ENCODE results near the gene PSMC6.

Gene PSMC6

DNA sequence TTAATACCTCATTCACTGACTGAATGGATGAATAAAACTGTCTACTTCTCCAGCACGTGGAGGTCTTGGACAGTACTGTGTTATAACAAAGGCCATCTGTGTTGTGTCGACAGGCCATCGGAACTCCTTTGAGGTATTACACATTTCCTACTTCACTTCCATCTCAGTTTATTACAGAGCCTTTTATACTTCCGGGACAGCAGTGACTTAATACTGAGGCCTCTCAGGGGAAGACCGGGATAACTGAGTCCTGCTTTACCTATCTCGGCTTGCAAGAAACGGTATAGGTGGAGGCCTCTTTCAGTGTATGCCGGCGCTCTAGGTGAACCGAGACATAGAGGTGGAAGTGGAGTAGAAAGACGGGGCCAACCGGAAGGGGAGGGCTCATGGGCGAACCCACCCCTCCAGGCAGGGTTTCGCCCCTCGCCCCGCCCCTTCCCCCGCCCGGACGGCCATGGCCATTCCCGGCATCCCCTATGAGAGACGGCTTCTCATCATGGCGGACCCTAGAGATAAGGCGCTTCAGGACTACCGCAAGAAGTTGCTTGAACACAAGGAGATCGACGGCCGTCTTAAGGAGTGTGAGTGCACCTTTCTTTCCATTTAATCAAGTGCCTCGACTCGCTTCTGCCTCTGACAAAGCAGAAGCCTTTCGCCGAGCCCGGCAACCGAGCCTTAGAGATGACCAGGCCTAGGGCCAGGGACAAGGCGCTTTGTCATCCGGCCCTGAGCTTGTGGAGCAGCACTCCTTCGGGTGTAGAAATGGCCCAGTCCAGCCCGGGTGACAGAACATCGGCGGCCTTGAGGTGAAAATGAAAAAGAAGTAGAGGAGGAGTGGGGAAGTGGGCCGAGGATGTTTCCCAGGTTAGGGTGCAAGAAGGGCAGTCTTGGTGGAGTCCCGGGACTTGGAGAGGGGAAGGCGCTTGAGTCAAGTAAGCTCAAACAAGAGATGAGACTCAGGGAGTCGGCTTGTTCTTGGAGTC is at the start of gene PSMC6:
Gene PSMC6 (plus strand): TSS at position 477 of the 983 bp plus-strand sequence. CDS start 20 bp downstream, at position 497.
- peak; percentile 96 for DNase-seq (ENCODE audit: low spot score)

DNA sequence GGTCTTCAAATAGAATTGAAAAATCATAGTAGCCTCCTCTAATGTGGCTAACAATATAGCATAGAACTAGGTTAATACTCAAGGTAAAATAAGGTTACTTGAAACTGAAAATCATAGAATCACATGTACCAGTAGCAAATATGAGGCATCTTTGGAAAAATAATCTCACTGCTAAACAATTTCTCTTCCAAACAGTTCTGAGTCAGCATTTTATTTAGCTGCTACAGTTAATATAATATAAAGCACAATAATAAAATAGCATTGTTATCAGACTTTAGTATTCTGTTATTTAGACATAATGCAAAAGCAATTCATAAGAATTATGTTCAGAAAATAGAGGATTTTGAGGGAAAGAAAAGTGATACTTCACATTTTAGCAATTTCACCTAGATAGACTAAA is 46.7 kb upstream of the PSMC6 start:
- no peak for DNase-seq (ENCODE audit: low spot score)

DNA sequence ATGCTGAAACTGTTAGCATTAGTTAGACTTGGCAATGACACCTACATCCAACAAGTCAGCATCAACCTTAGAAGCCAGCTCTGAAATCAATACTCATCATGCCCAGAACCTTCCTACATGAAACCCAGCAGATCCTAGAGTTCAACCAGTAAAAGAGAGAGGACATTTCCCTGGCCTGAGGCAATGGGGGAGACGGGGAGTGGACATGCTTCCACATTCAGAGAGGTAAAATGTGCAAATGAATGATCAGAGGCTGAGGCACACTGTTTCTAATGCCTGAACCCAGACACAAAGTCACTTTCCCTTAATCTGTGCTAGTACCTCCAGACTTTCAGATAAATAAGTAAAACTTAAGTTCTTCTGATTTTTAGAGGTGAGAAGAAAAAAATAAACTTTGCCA is 46.2 kb upstream of the PSMC6 start:
- DNase-seq (ENCODE audit: low spot score) = no peak

DNA sequence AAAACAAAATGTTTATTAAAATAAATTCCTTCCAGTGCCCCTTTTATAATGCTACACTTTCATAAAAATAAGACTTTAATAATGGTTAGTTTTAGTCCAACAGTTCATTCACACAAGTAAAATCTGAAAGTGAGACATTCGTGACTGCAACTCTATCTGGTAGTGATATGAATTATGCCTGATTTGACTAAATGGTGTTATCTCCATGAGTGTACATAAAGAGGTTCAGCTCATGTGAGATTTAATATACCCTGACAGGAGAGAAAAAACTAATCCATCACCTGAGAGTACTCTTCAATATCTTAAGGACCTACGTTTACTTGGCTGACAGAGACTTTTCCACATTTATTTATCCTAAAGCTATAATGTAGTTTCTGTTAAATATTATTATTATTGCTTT is 45.7 kb upstream of the PSMC6 start:
- DNase-seq (ENCODE audit: low spot score) = no peak

DNA sequence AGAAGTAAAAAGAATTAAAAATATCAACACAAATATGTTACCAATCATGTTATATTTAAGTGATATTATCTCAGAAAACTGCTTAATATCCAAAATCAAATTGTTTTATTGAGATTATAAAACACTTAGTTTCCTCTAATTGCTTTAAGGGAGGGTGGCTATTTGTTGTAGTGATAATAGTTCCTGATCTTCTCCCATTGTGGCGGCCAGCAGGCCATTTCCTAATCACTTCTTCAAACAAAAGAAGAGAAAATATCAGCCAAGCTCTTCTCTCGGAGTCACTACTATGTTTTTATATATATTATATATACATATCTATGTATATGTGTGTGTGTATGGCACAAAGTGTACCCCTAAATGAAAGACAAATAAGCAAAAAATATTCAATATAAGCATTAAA is 43.1 kb upstream of the PSMC6 start:
- no peak for DNase-seq (ENCODE audit: low spot score)

DNA sequence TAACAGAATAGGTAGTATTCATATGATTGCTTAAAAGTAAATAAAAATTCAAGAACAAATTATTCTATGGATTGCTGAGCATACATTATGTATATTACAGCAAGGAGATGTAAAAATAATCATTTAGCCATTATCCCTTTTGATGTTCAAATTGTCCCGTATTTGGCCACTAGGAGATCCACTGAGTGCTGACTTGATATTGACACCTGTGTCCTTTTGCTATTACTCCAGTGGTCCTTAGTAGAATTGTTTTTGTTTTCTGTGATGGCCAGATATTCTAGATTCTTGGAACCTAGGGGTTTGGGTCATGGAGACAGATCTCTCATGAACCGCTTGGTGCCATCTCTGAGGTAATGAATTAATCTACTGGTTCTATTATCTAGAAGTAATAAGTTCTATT is 28.4 kb upstream of the PSMC6 start:
- DNase-seq (ENCODE audit: low spot score) = no peak

DNA sequence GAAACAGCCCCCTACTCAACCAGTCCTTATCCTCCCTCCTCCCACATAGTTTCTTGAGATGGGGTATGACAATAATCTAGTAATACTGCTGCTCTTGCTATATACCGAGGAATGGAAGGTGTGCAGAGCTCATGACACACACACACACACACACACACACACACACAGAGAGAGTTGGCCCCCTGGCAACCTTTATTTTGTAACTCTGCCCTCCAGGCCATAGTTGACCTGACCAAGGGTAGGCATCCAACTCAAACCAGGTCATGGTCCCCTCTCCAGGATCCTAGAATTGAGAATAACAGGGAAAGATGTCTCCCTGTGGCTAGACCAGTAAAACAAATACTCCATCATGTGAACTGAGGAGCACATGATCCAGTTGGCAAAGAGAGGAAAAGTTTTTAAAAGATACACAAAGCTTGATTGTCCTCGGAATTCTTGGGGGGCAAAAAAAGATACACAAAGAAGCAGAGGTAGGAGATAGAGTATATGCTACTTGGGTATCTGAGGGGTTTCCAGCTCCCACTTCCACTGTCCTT is 22.9 kb upstream of the PSMC6 start:
- DNase-seq (ENCODE audit: low spot score) = no peak

DNA sequence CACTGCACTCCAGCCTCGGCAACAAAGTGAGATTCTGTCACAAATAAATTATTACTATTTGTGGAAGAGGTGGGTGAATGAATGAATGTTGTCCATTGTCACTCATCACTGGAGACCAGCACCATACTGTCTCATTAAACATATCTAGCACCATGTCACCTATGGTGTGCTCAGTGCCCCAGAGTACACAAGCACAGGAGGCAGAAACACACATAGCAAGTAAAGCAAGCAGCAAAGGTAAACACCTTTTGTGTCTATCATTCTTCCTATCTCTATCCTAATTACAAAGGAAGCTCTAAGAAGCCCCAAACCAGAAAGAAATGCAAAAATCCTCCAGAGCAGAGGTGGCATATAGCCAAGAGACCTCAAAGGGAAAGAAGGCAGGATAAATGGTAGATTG is 20.8 kb upstream of the PSMC6 start:
- DNase-seq (ENCODE audit: low spot score) = no peak

DNA sequence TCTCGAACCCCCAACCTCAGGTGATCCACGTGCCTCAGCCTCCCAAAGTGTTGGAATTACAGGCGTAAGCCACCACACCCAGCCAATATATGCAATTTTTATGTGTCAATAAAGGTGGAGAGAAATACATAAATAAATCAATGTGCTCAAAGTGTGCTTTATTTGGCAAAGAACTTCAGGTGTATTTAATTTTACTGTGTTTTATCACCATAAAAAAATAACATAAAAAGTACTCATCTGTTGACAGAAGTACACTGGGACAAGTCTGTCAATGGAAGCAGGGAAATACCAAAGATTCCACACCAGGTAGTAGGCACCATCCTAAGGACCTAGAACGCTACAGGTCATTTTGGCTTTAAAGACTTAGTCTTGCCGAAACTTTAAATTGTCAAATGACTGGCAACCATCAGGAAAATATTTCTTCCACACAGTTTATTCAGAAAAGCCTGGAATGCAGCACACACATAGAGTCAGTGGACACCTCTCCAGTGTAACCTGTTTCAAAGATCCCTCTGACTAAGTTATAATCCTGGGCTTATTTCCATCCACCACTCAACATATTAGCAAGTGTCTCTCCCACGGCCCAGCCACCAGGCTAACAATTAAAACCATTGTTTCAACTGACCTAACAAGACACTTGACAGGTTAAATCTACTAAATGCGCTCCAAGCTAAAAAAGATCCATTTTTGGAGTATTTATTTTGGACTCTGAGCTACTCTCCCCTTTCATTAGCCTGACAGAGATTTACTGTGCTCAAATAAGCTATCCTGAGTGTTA is 15.8 kb upstream of the PSMC6 start:
- no peak for DNase-seq (ENCODE audit: low spot score)

DNA sequence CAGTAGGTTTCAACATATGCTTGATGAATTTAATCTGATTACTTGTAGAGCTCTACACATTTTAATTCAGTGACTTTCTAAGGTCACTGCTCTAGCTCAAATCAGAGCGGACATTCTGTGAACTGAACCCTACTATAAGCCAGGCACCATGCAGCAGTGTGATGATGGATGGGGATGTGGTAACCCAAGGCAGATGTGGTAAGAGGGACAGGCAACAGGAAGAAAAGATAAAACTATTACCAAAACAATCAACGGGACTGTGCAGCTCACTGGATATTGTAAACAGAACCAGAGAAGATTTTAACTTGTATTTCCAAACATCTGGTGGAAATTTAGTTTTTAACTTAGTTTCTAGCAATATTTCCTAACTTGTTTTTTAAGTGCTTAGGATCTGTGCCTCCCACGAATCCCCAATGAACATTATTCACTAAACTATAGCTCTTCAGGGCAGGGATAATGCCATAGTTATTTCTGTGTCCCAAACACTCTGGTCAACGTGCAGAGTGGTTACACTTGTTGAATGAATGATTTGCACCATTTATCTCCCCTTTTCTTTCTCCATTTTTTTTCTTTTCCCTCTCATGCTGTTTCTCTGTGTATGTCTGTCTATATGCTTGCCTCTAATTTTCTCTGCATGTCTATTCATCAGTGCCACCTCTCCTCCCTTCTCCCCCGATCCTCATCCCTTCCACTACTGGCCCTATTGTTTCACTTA is 14.6 kb upstream of the PSMC6 start:
- peak; percentile 57 for DNase-seq (ENCODE audit: low spot score)

DNA sequence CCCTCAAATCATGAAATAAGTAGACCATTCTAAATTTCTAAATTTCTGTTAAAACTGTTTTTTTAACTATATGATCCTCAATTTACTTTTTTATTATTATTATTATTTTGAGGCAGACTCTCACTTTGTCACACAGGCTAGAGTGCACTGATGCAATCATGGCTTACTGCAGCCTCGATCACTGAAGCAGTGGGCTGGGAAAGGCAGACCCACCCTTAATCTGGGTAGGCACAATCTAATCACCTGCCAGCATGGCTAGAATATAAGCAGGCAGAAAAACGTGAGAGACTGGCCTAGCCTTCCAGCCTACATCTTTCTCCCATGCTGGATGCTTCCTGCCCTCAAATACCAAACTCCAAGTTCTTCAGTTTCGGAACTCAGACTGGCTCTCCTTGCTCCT is 14.0 kb upstream of the PSMC6 start:
- no peak for DNase-seq (ENCODE audit: low spot score)

DNA sequence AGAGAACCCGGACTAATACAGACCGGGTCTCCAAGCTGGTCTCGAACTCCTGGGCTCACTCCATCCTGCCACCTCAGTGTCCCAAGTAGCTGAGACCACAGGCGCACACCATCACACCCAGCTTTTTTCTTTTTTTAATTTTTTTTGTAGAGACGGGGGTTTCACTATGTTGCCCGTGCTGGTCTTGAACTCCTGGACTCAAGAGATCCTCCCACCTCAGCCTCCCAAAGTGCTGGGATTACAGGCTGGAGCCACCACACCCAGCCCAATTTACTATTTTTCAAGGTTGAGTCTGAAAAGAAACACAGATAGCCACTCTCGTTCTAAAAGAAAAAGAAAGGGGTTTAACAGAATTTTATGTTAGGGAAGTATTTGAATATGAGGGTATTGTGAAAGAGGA is 13.5 kb upstream of the PSMC6 start:
- no peak for DNase-seq (ENCODE audit: low spot score)

DNA sequence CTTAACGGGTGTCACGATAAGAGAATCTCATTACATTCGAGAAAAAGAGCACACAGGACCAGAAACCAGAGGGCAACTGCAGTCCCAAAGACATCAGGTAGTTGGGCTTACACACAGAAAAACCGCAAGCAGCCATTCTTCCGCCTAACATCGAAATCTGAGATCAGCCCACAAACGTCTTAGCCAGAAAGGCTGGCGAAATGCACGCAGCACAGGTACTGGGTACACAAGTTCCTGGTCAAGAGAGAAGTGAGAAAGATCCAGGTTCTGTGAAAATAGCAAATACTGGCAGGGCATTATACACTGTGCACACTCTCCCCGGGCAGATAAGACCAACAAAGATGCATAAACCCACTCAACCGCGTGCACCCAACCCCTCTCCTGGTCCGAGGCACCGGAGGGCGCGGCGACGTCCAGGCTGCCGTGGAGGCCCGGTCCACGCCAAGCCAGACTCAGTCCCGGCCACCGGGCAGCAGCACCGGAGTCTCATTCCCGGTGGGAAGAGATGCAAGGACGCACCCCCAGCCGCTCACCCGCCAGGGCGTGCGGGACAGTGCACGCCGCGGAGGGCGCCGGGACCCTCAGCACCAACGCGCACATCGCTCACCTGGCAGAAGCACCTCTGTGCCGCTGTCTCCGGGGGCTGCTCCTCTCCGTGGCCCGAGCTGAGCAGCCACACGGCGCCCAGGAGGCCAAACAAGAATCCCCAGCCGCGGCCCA is 12.1 kb upstream of the PSMC6 start:
- peak; percentile 25 for DNase-seq (ENCODE audit: low spot score)

DNA sequence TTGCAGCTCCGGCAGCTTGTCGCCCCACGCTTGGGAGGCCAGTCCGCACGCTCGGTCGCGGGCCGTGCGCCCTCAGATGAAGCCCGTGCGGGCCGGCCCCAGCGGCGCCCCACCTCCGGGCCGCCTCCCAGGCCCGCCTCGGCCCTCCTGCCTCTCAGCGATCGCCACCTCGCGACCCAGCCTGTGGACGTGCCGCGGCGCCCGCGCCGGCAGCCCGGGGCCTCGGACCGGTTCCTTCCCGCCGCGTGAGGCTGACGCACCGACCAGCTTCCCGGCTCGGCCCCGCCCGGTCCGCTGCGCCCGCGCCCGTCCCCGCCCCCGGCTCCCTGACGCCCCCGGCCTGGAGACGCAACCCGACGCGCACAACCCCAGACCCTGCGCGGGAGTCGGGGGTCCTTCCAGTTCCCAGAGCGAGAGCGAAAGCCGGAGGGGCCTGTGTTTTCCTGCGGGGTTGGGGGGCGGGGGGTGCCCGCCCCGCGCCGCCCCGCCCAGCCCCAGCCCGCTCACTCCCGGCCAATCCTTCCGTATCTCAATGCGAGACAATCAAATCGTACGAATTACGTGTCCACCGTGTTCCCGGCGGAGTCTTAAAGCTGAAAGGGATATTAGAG is 11.4 kb upstream of the PSMC6 start, which contains the start of gene ERO1A:
Gene ERO1A (minus strand): TSS at position 78 of the 611 bp plus-strand sequence. CDS start 77 bp downstream, at position 1.
- DNase-seq (ENCODE audit: low spot score) = peak; percentile 78

DNA sequence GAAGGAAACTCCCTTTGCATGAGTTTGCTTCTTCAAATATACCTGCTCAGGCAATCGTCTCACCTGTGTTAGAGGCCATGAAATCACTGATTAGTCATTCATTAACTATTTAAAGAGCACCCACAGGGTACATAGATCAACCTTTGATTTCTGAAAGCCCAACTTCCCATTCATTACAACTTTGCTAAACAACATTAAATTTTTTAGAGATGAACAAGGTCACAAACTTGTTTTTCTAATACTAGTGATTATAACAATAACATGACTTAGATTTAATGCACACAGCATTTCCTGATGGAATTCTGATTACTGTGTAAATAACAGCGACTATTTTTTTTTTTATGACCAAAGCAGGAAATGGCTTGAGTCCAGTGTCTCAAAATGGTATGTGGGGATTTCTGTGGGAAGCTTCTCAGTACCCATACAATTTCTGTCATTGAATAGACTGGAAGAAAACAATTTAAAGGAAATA is 6.3 kb upstream of the PSMC6 start:
- DNase-seq (ENCODE audit: low spot score) = no peak

DNA sequence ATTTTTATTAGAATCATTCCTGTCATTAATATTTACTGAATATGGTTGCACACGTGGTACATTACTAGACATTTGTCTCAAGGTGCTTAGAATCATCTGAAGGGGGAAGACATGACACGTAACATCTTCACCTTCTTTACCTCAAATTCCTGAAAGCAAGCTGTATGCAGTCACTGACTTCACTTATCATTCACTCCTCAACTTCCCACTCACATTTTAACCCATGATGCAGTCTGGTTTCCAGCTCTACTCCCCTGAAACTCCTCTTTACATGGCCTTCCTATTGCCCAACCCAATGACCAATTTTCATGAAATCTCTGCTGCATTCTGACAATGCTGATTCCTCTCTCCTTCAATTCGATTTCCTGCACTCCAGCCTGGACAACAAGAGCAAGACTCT is 5.8 kb upstream of the PSMC6 start:
- no peak for DNase-seq (ENCODE audit: low spot score)

DNA sequence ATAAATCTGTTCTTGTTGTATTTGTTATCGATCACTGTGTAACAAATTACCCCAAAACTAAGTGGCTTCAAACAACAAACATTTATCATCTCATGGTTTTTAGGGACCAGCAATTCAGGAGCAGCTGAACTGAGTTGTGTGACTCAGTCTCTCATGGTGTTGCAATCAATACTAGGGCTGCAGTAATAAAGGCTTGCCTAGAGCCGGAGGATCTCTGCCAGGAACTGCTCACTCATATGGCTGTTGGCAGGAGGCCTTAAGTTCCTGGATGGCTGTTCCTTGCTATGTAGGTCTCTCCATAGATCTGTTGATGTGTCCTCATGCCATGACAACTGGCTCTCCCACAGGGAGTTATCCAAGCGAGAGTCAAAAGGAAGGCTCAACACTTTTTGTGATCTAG is 3.8 kb upstream of the PSMC6 start:
- DNase-seq (ENCODE audit: low spot score) = peak; percentile 93

DNA sequence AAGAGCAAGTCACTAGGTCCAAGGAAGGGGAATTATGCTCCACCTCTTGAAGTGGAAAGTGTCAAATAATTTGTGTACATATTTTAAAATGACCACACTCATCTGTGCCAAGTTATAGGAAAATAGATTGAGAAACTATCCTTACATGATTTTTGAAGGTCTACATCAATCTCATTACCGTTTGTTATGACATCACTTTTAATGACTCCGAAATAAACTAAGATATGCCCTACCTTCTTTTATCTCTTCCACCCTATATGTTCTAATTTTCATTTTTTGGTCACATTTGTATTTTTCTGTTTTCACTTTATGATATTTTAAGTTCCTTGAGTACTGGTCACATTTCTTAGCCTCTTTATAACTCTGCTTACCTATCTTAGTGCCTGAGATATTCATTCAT is 3.3 kb upstream of the PSMC6 start:
- DNase-seq (ENCODE audit: low spot score) = no peak

DNA sequence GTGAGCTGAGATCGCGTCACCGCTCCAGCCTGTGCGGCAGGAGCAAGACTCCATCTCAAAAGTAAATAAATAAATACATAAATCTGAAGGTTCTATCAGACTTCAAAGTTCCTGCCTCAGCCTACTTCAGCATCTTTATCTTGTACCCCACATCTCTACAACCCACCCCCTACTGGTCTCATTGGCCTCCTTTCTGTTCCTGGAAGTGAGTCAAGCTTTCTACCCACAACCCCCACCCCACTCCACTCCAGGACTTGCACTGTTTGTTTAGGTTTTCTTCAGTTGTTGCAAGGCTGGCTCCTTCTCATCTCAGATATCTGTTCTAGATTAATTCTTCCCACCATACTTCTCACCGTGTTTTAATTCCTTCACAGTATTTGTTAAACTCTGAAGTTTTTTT is 714 bp upstream of the PSMC6 start:
- no peak for DNase-seq (ENCODE audit: low spot score)

DNA sequence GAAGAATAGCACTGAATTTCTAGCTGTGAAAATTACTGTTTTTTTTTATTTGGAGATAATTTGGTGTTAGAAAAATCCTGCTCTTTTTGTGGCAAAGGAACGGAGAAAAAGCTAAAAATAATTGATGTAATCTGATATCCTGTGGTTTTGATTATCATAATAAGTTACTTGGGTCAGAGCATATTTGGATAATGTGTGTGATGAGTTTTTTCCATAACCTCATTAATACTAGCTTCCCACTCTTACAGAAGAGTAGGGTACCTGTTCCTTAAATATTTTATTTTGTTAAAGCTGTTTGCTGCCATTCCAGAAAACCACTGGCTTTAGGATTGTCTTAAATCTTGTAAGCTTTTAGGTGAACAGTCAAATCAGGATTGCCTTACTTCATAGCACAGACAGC is 4.7 kb downstream of the PSMC6 start:
- no peak for DNase-seq (ENCODE audit: low spot score)

DNA sequence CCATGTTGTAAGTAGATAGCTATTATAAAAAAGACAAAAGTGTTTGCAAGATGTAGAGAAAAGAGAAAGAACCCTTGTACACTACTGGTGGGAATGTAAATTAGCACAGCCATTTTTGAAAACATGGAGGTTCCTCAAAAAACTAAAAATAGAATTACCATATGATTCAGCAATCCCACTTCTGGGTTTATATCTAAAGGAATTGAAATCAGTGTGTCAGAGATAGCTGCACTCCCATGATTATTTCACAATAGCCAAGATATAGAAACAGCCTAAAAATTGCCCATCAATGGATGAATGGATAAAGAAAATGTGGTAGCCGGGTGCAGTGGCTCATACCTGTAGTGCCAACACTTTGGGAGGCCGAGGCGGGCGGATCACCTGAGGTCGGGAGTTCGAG is 9.2 kb downstream of the PSMC6 start:
- DNase-seq (ENCODE audit: low spot score) = no peak

All from AG08395 (cell line).